Breast epithelium (tissue), 4 donors: Measurements from ENCODE around the gene ADGRV1. TPM values are rescaled to one million over a fixed set of nuclear protein-coding genes. Genes with fewer than 3 reads are reported as not detected.

Experiments used
- DNase-seq, 2 donors: peaks; one replicate each; pipeline ENCODE4 v3.0.0-alpha.2; 2019; ENCODE audit warnings: low spot score in 2 of 2
- H3K27ac ChIP-seq, 2 donors: fragments of 200-600 bp; sonication (generic) in 1 of 2; one replicate each; pipeline ENCODE4 v1.5.1; 2016 to 2019; ENCODE audit warnings: mild to moderate bottlenecking in 1 of 2
- H3K27me3 ChIP-seq, 2 donors: fragments of 200-600 bp; sonication (generic) in 1 of 2; one replicate each; pipeline versions ENCODE4 v1.5.1 to v1.6.0; 2017 to 2019; ENCODE audit warnings: control low read depth in 1 of 2, mild to moderate bottlenecking in 1 of 2
- H3K36me3 ChIP-seq: fragments of 200-600 bp; one replicate; pipeline ENCODE4 v1.5.1; 2019
- H3K4me1 ChIP-seq, 2 donors: fragments of 200-600 bp; sonication (generic); one replicate each; pipeline ENCODE4 v1.5.1; 2016 to 2019; ENCODE audit warnings: control low read depth in 1 of 2
- H3K4me3 ChIP-seq, 3 donors: fragments of 200-600 bp; sonication (generic); 1 replicate in 2 of 3; 2 replicates in 1 of 3; pipeline ENCODE4 v1.5.1; 2016 to 2019; ENCODE audit warnings: mild to moderate bottlenecking in 3 of 3, moderate library complexity in 2 of 3
- H3K9me3 ChIP-seq, 2 donors: fragments of 200-600 bp; sonication (generic) in 1 of 2; one replicate each; pipeline ENCODE4 v1.5.1; 2016 to 2019; ENCODE audit warnings: control low read depth in 1 of 2
- CTCF ChIP-seq, 3 donors: fragments of 450-650 bp; IDR thresholded peaks; one replicate each; pipeline ENCODE4 v1.5.1; 2016 to 2017; ENCODE audit warnings: antibody characterized with exemption in 3 of 3, mild to moderate bottlenecking in 3 of 3, moderate library complexity in 3 of 3
- POLR2A ChIP-seq: fragments of 450-650 bp; IDR thresholded peaks from one replicate; pipeline ENCODE4 v1.6.1; 2016; ENCODE audit warnings: antibody characterized with exemption, mild to moderate bottlenecking, moderate library complexity
- POLR2AphosphoS5 ChIP-seq, 3 donors: sonication (generic); formaldehyde crosslinking; IDR thresholded peaks; one replicate each; pipeline ENCODE4 v1.6.1; 2017; ENCODE audit warnings: antibody characterized with exemption in 3 of 3
- intact Hi-C: fragments of 100-400 bp; cut with DNase I; formaldehyde crosslinking; loops from one replicate; pipeline ENCODE4 v1.15.1; 2023; ENCODE audit warnings: low total_unique reads
- total RNA-seq, 3 donors: library from RNA; depleted of rRNA; stranded (reverse); fragments of >200 nt; gene quantifications; one replicate each; pipeline ENCODE4 v1.1.0, GENCODE V29; 2016

Gene ADGRV1
- total RNA-seq, 3 donors from 2014 or later: 0.32 to 85.2 (median 55.3) TPM

- no peak overlapping the region for H3K4me3 ChIP-seq
- H3K27me3 ChIP-seq: no peaks in the 10 kb centered on the region
- intact Hi-C loops: no loop called here
- no peaks in the 10 kb centered on the region for H3K36me3 ChIP-seq
- no peak overlapping the region for H3K27ac ChIP-seq
- TF ChIP-seq CTCF (IDR thresholded peaks at IDR 0.05) (no peak), POLR2A (no peak), POLR2AphosphoS5 (IDR thresholded peaks at IDR 0.05) (no peak)
- DNase-seq: no peak
- H3K4me1 ChIP-seq: no peaks in the 10 kb centered on the region
- H3K9me3 ChIP-seq: no peaks in the 10 kb centered on the region
Observed at GRCh38 chr5:90957906-90958305, 399.3 kb downstream of the ADGRV1 start.

GRCh38 chr5:90959262-90959661 is 400.7 kb downstream of the ADGRV1 start:
- TF ChIP-seq POLR2A (no peak), POLR2AphosphoS5 (IDR thresholded peaks at IDR 0.05) (no peak), CTCF (IDR thresholded peaks at IDR 0.05) (no peak)
- Histone ChIP-seq H3K4me1 (no peaks in the 10 kb centered on the region), H3K27me3 (no peaks in the 10 kb centered on the region), H3K4me3 (no peak overlapping the region), H3K27ac (no peak overlapping the region), H3K36me3 (no peaks in the 10 kb centered on the region), H3K9me3 (no peaks in the 10 kb centered on the region)
- intact Hi-C loops: no loop called here
- no peak for DNase-seq

GRCh38 chr5:90962481-90962880 is 403.9 kb downstream of the ADGRV1 start:
- H3K27me3 ChIP-seq: no peaks in the 10 kb centered on the region
- no peaks in the 10 kb centered on the region for H3K36me3 ChIP-seq
- H3K4me1 ChIP-seq: no peaks in the 10 kb centered on the region
- H3K9me3 ChIP-seq: no peaks in the 10 kb centered on the region
- intact Hi-C loops: no loop called here
- H3K4me3 ChIP-seq: no peak overlapping the region
- H3K27ac ChIP-seq: no peak overlapping the region
- DNase-seq: no peak
- no peak for TF ChIP-seq POLR2A
- TF ChIP-seq CTCF (IDR thresholded peaks at IDR 0.05): no peak
- no peak for TF ChIP-seq POLR2AphosphoS5 (IDR thresholded peaks at IDR 0.05)

- DNase-seq: no peak
- no peak overlapping the region for H3K4me3 ChIP-seq
- TF ChIP-seq POLR2AphosphoS5 (IDR thresholded peaks at IDR 0.05): no peak
- TF ChIP-seq CTCF (IDR thresholded peaks at IDR 0.05): no peak
- no peak for TF ChIP-seq POLR2A
Observed at GRCh38 chr5:90965110-90965685, 406.6 kb downstream of the ADGRV1 start.

GRCh38 chr5:90967443-90967842 is 408.8 kb downstream of the ADGRV1 start:
- no peak for TF ChIP-seq POLR2AphosphoS5 (IDR thresholded peaks at IDR 0.05)
- no peak for TF ChIP-seq POLR2A
- no peak for TF ChIP-seq CTCF (IDR thresholded peaks at IDR 0.05)
- H3K4me1 ChIP-seq: no peaks in the 10 kb centered on the region
- H3K9me3 ChIP-seq: peaks cover 0 to 4% of the 10 kb centered on the region in 2 donors
- no peak overlapping the region for H3K4me3 ChIP-seq
- no peaks in the 10 kb centered on the region for H3K27me3 ChIP-seq
- DNase-seq: no peak
- H3K36me3 ChIP-seq: no peaks in the 10 kb centered on the region
- intact Hi-C loops: no loop called here
- no peak overlapping the region for H3K27ac ChIP-seq

More at GRCh38 chr5:90965110-90965685, 406.6 kb downstream of the ADGRV1 start:
- Histone ChIP-seq H3K27me3 (no peaks in the 10 kb centered on the region), H3K9me3 (peaks cover 0 to 4% of the 10 kb centered on the region in 2 donors), H3K27ac (no peak overlapping the region), H3K36me3 (no peaks in the 10 kb centered on the region), H3K4me1 (no peaks in the 10 kb centered on the region)
- intact Hi-C loops: no loop called here
